ENCODE data around the gene EML2. TPM values are rescaled to one million over a fixed set of nuclear protein-coding genes. Genes with fewer than 3 reads are reported as not detected.
"Not testable (repeated sequence)": the region's sequence is repeated elsewhere in the genome, so short reads cannot be mapped to it uniquely, and the experiment has no call there.

The EML2 gene, protein sequence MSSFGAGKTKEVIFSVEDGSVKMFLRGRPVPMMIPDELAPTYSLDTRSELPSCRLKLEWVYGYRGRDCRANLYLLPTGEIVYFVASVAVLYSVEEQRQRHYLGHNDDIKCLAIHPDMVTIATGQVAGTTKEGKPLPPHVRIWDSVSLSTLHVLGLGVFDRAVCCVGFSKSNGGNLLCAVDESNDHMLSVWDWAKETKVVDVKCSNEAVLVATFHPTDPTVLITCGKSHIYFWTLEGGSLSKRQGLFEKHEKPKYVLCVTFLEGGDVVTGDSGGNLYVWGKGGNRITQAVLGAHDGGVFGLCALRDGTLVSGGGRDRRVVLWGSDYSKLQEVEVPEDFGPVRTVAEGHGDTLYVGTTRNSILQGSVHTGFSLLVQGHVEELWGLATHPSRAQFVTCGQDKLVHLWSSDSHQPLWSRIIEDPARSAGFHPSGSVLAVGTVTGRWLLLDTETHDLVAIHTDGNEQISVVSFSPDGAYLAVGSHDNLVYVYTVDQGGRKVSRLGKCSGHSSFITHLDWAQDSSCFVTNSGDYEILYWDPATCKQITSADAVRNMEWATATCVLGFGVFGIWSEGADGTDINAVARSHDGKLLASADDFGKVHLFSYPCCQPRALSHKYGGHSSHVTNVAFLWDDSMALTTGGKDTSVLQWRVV
- 13.0 and 14.2 TPM in 2 replicates for total RNA-seq (2014; rRNA removed; shearing (Covaris generic))

DNA sequence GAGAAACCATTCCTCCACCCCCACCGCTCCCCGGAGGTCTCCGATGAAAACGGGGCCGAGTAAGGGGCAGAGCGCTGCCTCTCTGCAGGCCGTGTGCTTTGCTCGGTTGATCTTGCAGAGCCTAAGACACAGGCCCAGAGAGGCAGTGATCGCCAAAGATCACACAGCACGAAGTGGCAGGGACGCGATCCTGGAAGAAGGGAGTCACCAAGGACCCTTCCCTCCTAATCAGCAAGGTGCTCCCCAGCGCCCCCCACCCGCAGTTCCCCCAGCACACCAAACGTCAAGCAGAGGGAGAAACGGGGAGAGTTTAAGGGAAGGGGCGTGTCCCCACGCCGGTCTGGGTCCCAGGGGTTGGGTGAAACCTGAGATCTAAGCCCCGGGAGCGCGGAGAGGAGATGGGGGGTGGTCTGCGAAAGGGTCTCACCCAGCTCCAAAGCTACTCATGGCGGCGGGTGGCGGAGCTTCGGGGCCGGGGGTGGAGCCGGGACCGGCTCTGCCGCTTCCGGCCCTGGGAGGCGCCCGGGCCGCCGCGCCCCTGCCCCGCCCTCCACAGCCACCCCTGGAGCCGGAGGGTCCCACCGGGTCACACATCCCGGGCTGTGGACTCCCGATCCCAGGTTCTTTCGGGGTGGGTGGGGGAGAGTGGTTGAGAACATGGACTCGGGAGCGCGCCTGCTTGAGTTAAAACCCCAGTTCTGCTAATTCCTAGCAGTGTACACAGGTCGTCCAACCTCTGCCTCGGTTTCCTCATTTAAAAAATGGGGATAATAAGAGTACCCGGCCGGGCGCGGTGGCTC, at the start of gene EML2:
EML2 (minus strand) TSS at position 468 of the 800 bp plus-strand sequence; CDS start at position 447, 21 bp downstream.
- DNase-seq (ENCODE audit: low read depth) = peak; percentile 66

DNA sequence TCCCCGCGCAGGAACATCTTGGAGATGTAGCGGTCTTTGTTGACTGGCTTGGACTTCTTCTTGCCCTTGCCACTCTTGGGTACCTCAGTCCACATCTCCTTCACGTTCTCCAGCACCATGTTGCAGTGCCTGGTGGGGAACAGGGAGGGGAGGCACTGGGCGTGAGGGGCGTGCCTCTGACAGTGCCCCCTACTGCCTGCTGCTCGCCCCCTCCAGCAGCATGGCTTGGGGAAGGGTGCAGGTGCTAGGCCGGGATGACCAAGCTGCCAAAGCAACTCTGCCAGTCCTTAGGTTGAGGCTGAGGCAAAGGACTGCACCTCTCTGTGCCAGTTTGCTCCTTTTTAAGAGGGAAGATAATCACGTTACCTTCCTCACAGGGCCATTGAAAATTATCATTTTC, 48.4 kb upstream of the EML2 start:
- DNase-seq (ENCODE audit: low read depth) = no peak

DNA sequence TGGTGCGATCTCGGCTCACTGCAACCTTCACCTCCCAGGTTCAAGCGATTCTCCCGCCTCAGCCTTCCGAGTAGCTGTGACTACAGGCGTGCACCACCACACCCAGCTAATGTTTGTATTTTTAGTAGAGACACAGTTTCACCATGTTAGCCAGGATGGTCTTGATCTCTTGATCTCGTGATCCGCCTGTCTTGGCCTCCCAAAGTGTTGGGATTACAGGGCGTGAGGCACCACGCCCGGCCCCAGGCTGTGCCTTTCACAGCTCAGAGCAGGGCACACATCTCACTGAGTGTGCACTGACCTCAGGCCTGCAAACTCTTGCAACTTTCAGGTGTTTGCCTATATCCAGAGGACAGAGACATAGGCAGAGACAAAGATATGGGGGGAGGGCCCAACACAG, 45.8 kb upstream of the EML2 start:
- DNase-seq (ENCODE audit: low read depth) = not testable (repeated sequence)

DNA sequence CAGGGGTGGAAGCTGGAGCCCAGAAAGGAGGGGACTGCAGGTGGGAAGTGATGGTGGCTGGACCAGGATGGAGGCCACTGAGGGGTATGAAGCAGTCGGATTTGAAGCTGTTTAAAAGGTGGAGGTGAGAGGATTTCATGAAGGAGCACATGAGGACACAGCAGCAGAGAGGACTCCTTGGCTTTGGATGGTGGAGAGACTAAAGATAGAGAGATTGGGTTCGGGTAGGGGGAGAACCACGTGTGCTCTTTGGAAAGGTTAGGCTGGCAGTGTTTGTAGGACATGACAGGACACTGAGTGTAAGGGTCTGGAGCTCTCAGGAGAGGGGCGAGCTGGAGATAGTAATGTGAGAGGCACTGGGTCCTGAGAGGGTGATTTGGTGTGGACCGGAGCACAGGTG, 43.7 kb upstream of the EML2 start:
- no peak for DNase-seq (ENCODE audit: low read depth)

DNA sequence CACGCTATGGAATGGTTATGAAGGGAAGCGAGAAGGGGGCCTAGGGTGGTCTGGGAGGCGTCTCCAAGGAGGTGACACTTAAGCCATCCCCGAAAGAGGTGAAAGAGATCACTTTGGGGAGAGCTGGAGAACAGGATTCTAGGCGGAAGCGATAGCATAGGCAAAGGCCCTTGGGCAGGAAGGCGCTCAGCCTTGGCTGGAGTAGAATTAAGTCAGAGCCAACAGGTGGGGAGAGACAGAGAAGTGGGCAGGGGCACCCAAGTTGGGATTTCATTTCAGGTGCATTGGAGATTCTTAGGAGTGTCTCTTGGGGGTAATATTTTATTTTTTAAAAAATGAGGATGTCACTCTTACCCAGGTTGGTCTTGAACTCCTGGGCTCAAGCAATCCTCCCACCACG, 42.9 kb upstream of the EML2 start:
- no peak for DNase-seq (ENCODE audit: low read depth)

DNA sequence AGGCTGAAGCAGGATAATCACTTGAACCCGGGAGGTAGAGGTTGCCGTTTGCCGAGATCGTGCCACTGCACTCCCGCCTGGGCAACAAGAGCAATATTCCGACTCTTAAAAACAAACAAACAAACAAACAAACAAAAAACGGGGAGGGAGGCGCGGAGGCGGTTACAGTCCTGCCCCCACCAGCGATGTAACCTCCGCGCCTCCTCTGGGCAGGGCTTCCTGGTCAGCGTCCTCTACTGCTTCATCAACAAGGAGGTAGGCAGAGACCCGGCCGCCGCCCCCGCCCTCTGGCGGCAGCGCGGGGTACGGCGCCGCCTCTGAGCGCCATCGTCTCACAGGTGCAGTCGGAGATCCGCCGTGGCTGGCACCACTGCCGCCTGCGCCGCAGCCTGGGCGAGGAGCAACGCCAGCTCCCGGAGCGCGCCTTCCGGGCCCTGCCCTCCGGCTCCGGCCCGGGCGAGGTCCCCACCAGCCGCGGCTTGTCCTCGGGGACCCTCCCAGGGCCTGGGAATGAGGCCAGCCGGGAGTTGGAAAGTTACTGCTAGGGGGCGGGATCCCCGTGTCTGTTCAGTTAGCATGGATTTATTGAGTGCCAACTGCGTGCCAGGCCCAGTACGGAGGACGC, 42.3 kb upstream of the EML2 start:
- peak; percentile 88 for DNase-seq (ENCODE audit: low read depth)

DNA sequence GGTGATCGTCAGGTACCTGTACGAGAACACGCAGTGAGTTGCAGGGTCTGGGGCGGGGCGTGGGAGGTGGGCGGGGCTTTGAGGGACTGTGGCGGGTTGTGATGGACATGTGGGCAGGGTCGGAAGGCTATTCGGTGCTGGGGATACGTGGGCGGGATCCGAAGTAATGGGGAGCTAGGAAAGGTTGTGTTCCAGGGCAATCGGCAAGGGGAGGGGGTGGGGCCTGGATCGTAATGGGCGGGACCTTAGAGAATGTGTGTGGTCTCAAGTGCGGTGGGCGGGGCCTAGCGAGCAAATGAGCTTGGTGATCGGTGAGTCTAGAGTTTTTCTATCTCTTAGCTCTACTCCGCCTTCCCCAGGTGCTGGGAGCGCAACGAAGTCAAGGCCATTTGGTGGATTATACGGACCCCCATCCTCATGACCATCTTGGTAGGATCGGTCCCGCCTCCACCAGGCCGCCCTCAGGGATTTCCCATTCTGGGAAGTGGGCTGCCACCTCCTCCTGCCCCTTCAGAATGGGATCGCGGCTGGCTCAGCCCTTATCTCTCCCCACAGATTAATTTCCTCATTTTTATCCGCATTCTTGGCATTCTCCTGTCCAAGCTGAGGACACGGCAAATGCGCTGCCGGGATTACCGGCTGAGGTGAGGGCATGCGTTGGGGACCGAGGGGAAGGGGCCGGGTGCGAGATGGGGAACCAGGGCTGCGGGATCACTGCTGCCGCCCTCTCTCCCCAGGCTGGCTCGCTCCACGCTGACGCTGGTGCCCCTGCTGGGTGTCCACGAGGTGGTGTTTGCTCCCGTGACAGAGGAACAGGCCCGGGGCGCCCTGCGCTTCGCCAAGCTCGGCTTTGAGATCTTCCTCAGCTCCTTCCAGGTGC, 38.4 kb upstream of the EML2 start:
- peak; percentile 94 for DNase-seq (ENCODE audit: low read depth)

DNA sequence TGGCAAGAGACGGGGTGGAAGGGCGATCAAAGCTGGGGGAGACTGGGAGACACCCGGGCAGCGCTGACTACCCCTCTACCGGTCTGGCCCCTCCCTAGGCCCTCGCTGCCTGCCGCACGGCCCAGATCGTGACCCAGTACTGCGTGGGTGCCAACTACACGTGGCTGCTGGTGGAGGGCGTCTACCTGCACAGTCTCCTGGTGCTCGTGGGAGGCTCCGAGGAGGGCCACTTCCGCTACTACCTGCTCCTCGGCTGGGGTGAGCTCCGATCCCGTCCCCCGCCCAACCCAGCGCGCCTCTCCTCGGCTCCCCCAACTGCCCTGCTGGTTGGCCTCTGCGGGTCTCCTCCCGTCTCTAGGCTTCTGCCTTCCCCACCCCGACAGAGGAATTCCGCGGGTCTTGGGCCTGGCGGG, 37.7 kb upstream of the EML2 start:
- DNase-seq (ENCODE audit: low read depth) = no peak

DNA sequence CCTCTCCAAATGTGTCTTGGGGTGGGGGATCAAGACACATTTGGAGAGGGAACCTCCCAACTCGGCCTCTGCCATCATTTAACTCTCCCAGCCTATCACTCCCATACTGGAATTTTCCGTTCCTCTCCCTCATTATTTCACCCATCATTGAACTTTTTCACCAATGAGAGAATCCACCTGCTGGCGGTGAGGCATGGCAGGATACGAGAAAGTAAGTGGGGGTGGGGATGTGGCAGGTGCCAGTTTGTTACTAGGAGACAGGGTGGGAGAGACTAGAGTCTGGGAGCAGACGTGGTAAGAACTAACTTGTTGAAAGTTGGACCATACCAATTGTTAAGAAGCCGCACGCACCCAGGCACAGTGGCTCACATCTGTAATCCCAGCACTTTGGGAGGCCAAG, 35.7 kb upstream of the EML2 start:
- no peak for DNase-seq (ENCODE audit: low read depth)

DNA sequence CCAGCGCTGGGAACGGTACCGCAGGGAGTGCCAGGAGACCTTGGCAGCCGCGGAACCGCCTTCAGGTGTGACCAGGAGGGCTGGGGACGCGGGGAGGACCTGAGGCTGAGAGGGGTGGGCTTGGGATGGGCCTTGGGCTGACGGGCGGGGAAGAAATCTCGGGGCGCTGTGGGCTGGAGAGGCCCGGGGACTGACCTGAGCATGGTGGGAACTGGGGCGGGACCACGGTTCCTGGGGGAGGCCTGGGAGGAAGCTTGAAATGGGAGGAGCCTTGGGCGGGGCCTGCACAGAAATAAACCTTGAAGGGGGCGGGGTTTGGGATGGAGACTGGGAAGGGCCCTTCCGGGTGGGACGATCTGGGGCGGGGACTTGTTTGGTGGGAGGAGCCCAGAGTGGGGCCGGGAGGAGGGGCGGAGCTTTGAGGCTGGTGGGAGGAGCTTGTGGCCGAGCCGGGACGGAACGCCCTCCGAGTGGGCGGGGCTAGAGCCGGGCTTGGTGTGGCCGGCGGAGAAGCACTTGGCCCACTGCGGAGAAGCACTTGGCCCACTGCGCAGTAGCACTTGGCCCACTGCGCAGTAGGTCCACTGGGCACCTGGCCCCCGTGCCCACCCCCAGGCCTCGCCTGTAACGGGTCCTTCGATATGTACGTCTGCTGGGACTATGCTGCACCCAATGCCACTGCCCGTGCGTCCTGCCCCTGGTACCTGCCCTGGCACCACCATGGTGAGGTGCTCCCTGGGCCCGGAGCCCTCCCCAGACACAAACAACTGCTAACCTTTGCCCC, 31.7 kb upstream of the EML2 start:
- peak; percentile 83 for DNase-seq (ENCODE audit: low read depth)

DNA sequence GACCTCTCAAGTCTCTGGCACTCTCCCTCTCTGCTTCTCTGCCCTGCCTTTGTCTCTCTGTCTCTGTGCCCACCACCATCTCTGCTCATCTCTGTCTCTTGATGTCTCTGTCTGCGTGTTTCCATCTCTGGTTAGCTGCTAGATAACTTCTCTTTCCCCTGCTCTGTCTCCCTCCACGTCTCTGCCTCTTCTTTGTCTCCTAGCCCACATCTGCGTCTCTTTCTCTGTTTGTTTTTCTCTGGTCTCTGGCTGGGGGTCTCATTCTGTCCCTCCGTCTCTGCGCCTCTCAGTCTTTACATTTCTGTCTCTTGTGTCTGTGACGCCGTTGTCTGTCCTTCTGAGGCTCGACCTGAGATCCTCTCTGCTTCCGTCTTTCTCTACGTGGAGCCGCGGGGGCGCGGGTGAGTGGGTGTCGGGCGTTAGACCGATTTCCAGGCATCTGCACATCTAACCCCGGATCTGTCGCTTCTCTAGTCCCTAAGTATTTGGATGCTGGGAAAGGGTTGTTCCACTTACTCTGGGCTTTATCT, 29.2 kb upstream of the EML2 start:
- DNase-seq (ENCODE audit: low read depth) = no peak

DNA sequence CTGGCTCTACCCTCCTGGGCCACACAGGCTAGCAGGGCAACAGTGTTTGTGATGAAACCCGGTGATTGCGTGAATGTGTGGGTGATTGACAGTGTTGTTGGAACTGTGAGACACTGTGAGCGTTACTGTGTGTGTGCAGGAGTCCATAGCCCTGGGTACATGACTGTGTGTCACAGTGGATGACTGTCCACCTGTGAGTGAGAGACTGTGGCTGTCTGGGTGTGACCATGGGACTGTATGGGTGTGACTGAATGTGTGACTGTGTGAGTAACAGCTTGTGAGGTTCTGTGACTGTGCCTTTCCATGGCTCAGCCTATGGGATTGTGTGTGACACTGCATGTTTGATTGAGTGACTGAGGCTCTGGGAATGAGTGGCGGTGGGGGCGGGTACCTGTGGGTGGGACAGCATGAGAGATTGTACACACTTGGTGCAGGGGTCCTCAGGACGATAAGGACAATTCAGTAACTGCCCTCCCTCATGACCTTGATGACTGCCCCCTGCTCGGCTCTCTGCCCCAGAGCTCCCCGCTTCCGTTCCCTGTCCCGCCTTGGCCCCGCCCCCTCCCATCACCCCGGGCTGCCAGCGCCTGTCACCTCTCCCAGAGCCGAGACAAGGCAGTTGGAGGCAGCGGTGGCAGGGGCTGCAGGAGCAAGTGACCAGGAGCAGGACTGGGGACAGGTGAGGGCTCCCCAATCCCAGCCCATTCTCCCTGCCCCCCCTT, 28.6 kb upstream of the EML2 start, which contains the start of gene GIPR:
GIPR (plus strand) TSS at position 602 of the 722 bp plus-strand sequence. CDS start 1,300 bp downstream, outside the sequence.
- peak; percentile 59 for DNase-seq (ENCODE audit: low read depth)

DNA sequence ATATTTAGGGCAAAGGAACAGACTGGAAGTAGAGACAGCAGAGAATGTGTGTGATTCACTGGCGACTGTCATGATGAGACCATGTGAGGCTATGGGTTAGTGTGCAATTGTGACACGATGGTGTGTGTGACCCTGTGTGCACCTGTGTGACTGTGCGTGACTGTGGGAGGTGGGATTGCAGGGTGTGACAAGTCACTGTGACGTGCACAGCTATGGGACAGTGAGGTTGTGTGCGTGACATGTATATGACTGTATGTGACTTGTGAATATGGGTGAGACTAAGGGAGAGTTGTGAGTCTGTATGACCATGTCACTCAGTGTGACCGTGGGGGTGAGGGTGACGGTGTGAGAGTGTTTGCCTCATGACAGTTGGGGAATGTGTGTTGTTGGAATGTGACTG, 25.4 kb upstream of the EML2 start:
- DNase-seq (ENCODE audit: low read depth) = no peak

DNA sequence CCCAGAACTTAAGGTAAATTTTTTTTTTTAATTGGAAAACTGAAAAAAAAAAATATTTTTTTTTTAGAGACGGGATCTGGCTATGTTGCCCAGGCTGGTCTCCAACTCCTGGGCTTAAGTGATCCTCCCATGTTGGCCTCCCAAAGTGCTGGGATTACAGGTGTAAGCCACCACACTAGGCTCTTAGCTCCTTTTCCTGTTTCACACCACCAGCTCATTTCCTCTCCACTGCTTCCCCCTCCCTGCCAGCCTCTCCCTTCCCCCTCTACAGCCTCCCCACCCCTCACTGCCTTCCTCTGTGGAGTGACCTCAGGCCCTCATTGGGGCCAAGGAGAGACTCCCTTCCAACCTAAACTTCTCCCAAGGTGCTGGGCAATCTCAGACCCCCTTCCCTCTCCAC, 24.6 kb upstream of the EML2 start:
- no peak for DNase-seq (ENCODE audit: low read depth)

DNA sequence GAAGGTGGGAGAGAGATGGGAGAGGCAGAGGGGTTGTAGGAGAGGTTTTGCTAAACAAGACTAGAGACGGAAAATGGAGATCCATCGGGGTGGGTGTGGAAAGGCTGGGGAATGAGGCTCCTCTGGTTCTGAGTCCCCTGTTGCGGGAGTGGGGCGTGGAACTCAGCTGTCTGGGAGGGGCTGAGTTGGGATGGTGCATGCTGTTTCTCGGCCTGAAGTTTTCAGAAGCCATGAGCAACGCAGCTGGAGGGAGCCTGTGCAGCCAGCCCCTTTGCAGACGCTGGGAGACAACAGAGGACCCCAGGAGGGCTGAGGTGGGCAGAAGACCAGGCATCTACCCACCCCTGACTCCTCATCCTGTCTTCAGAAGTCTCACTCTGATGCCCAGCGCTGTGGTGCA, 21.4 kb upstream of the EML2 start:
- DNase-seq (ENCODE audit: low read depth) = no peak

DNA sequence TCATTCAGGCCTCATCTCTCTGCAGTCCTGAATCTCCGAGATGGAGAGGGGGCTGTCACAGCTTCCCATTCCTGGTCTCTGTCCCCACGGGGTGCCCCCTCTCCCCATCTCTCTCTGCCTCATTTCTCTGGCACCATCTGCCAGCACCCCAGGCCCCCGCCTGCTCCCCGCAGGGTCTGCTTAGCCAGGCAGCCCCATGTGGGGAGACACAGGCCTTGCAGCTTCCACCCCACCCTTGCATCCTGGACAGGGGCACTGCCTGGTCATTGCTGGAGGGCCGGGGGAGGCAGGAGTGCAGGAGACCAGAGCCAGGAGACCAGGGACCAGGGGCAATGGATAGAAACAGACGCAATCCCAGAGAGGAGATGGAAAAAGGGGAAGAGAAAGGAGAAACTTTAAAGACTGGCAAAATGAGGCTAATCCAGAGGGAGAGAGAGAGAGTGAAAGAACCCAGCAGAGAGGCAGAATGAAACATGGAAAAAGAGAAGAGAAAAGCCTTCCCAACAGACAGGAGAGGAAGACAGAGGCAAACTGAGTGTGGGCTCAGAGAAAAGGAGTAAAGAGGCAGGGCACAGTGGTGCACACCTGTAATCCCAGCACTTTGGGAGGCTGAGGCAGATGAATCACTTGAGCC, 20.0 kb upstream of the EML2 start:
- DNase-seq (ENCODE audit: low read depth) = no peak

DNA sequence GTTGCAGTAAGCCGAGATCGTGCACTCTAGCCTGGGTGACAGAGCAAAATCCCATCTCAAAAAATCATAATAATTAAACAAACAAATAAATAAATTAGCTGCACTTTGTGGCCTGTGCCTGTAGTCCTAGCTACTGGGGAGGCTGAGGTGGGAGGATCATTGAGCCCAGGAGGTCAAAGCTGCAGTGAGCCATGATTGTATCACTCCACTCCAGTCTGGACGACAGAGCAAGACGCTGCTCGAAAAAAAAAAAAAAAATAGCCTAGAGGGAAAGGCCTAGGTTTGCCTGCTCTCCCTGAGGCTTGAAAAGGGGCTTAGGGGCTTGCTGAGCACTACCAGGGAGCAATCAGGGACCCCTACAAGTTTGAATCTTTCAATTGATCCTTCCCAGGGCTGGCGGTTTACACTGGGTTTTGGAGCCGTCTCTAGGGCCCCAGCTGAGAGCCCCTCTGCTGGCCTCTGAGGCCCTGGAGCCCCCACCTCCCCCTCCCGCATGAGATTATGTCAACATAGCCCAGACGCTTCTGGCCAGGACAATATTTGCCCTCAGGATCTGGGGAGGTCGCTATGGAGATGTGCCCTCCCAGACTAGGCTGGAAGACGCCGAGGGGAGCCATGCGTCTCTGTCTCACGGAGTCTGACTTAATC, 18.4 kb upstream of the EML2 start:
- DNase-seq (ENCODE audit: low read depth) = no peak

DNA sequence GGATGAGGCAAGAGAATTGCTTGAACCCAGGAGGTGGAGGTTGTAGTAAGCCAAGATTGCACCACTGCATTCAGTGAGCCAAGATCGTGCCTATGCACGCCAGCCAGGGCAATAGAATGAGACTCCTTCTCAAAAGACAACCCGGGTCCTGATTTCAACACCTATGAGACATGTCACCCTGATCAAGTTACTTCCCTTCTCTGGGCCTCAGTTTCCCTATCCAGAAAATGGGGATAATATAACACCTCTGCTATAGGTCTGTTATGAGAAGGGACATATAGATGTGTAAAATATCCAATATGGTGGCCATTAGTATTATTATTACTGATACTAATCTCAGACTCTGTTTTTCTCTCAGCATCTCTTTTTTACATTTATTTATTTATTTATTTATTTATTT, 15.9 kb upstream of the EML2 start:
- DNase-seq (ENCODE audit: low read depth) = no peak

Data from Daoy (cell line).